Left hindlimb (tissue), 1 donor: ENCODE measurements around the gene PRKCE.

Experiments
- DNase-seq: peaks from one replicate; pipeline ENCODE4 v3.0.0-alpha.2; 2018

Gene PRKCE

GRCh38 chr2:46163098-46163430 is 511.6 kb downstream of the PRKCE start:
- DNase-seq = no peak

GRCh38 chr2:46163804-46164528 is 512.5 kb downstream of the PRKCE start:
- no peak for DNase-seq

- no peak for DNase-seq
Observed at GRCh38 chr2:46164529-46165301, 513.2 kb downstream of the PRKCE start.

DNA sequence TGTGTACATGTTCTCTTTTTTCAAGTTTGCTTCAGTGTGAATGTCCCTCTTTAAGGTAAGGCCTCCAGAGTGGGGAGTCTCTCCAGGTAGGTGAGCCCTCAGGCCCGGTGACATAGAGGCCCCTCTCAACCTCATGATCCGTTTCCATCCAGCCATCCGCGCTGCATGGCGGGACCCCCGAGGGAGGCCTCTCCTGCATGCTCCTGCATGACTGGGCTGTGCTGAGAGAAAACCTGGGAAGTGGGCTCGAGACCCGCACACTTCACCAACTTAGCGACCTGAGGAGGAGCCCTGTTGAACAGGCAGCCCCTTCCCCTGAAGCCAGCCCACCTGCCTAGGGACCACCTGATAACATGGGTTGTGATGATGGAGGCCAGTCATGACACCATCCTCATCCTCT is 514.4 kb downstream of the PRKCE start:
- no peak for DNase-seq

DNA sequence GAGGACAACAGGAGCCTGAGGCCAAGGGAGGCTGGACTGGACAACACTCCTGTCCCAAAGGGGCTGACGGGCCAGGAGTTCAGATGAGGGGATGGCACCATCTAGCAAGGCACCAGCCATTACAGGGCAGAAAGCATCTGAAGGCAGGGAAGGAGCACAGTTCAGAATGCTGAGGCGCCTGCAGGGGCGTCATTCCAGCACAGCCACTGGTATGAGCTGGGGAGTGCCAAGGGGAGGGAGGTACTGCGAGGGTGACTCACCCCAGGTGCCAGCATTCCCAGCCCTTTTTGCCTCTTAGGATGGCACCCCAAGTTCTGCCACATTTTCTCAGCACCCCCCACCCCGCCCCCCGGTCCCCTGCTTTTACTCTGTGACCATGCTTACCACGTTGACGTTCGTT is 515.9 kb downstream of the PRKCE start:
- no peak for DNase-seq

DNA sequence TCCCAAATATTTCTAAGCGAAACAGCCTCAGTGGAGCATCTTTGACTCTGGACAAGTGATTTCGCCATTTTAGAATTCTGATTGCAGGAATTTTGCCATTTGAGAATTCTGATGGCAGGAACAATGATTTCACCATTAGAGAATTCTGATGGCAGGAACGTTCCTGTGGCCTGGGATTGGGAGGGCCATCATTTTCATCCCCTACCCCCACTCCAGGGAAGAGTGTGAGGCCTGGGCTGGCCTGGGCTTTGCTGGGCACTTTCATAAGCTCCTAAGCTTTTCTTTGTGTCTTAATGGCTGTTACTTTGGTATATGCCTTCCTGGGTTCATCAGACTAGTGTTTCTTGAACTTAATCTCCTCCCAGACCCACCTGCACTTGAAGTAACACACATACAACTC is 516.4 kb downstream of the PRKCE start:
- no peak for DNase-seq

DNA sequence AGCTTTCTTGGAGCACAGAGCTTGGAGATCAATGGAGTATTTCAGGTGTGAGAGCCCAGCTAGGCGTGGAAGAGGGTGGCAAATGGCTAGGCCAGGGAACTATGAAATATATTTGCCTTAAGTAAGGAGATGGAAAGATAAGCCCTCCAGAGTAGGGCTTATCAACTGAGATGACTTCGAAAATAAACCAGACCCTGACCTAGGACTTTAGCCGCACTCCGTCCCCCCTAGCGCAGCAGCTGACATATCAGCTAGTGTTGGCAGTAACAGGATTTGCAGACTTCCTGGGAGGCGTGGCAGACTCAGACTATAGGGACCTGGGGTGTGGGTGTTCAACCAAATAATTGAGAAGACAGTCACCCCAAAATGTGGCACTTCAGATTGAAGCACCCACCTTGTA is 518.0 kb downstream of the PRKCE start:
- no peak for DNase-seq

DNA sequence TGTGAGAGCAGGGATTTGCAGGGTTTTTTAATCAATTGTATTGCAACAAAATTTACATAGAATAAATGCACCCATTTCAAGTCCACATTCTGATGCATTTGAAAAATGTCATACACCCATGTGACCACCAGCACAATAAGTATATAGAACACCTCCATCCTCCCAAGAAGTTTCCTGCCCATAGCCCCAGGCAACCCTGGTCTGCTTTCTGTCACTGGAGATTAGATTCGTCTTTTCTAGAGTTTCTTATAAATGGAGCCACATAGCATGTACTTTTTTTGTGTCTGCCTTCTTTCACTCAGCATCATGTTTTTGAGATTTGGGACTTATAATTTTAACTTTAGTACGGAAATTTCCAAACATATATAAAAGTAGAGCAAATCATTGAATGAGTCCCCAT is 518.6 kb downstream of the PRKCE start:
- no peak for DNase-seq

GRCh38 chr2:46170611-46171350 is 519.3 kb downstream of the PRKCE start:
- DNase-seq = no peak

DNA sequence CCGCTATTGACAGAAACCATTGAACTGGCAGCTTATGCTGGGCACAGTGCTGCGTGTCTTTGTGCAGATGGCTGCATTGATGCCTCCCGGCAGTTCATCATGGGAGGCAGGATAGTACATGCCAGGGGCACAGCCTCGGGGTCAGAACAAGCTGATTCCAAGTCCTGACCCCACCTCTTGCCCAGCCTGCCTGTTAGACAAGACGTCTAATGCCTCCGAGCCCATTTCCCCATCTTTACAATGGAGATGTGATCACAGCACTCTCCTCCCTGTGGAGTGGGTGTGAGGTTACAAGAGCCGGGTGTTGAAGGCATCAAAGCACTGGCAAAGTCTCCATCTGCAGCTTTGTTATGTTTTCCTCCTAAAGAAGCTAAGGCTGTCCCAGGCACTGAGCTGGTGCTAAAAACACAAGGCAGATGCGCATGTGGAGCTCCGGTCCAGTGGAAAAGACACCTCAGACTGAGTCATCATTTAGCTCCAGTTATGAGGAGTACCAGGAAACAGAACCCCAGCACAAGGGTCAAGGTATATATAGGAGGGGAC is 520.0 kb downstream of the PRKCE start:
- DNase-seq = no peak

- DNase-seq = no peak
Observed at GRCh38 chr2:46171996-46172546, 520.6 kb downstream of the PRKCE start.

GRCh38 chr2:46173030-46173429 is 521.6 kb downstream of the PRKCE start:
- DNase-seq = no peak

DNA sequence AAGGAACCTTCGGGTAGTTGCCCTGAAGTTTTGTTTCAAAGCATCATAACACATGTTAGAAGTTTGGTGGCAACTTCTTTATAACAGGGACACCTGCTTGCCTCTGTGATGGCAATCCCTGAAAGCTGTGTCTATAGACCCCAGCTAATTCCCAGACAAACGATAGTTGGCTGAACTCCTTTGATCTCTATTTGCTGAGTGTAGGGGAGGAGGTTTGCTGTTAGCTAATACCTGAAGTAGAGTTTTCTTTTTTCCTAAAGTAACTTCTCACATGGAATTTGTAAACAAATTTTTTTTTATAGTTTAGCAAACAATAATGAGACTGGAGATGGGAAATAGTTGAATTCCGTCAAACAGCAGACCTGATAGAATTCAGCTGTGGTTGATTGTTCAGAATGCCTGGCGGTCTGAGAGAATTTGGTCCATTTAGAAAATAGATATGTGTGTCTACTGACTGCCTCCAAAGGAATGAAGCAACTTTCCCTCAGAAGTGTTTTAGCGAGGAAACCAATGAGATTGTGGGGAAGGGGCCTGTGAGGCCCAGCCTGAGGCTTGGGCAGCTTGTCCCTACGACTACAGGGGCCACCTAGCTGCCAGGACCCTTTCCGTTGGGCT is 522.3 kb downstream of the PRKCE start:
- no peak for DNase-seq

GRCh38 chr2:46174345-46175170 is 523.1 kb downstream of the PRKCE start:
- no peak for DNase-seq

GRCh38 chr2:46175419-46175818 is 523.9 kb downstream of the PRKCE start:
- DNase-seq = no peak

DNA sequence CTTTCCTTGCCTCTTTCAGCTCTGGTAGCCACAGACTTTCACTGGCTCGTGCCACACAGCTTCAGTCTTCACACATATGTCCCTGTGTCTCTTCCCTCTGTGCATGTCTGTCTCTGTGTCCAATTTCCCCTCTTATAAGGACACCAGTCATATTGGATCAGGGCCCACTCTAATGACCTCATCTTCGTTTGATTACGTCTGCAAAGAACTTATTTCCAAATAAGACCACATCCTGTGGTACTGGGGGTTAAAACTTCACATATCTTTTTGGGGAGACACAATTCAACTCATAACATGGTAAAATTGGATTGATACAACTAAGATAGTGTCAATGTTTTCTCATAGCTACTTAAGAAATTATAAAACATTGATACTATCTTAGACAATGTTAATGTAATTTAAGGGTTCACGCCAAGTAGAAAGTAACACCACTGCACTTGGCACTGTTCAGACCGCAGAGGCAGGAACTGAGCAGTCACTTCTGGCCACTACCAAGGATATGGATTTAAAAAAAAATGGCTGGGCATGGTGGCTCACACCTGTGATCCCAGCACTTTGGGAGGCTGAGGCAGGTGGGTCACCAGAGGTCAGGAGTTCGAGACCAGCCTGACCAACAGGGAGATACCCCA is 526.1 kb downstream of the PRKCE start:
- DNase-seq = no peak

DNA sequence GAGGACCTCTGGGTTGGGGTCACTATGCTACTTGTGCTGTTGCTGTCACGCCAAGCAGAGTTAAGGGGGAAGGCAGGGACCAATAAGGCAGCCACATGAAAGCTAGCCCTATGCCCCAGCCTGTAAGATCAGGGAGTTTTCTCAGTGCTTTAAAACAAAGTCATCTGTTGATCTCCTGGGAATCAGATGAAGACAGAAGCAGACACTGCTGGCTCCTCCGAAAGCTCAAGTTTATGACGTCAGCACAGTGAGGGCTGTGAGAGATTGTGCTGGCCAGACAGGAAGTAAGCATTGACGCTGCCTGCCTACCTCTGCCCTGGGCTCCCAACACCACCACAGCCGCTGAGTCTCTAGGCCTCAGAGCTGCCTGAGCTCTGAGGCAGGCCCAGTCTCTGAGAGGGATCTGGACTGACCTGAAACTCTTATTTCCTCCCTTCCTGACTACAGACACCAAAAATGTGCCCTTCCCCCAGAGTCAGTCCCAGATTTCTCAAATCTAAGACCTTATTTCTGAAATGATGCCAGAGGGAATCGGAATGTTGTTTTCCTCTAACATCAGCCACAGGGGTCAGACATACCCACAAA is 527.7 kb downstream of the PRKCE start:
- DNase-seq = peak; percentile 47

- no peak for DNase-seq
Observed at GRCh38 chr2:46180189-46180588, 528.7 kb downstream of the PRKCE start.

- DNase-seq = no peak
Observed at GRCh38 chr2:46181306-46181705, 529.8 kb downstream of the PRKCE start.

DNA sequence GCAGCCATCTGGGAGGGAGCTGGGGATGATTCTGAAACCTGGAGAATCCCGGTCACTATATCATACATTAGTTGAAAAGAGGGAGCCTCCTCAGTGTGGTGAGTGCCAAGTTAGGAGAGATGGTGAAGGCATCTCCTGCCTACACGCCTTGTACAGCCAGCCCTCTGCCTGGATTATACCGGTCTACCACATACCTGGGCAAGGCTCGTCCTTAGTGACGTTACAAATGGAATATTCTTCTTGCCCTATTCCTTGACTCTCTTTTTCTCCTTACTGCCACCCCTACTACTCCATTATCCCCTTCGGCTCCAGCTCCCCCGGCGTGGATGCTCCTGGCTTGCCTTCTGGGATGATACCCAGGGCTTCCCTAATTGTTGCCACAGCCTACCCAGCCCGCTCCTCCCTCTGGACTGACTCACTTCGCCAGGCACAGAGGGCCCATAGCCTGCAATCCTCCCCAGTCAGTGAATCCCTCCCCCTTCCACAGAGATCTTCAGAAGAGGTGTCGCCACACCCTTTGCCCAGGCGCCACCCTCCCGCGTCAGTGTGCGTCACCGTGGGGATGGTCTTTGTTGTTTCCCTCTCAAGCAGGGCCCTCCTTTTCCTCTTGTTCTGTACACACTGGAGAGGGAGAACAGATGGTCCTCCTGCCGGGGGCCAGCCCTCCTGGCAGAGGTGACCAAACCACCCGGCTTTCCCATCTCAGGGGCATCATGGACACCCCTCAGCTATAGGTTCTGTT is 530.5 kb downstream of the PRKCE start:
- DNase-seq = no peak
